ENCODE results near the gene HDGFL2. TPM values are rescaled to one million over a fixed set of nuclear protein-coding genes. Genes with fewer than 3 reads are reported as not detected.

HDGFL2 gene
- total and polyA plus RNA-seq, 2 donors (not counting 1 experiment from before 2014, with no cell fraction given) = 19.5 to 51.2 TPM

DNA sequence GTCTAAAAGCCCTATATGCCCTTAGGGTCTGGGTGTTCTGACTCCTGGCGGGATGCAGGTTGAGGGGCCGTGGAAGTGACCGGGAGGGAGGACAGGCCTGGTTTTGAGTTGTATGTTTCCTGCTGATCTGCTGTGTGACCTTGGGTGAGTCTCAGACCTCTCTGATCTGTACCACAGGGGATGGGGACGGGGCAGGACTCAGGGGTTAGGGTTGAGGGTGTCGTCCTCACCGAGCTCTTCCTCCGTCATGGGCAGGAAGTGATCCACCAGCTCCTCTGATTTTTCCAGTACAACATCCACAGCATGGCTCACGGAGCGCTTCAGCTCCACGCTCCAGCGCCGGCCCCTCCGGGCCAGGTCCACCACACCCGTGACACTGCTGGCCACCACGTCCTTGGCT lies 56.7 kb downstream of the HDGFL2 start:
- Histone ChIP-seq H3K4me1 (ENCODE audit: control insufficient read depth, extremely low read depth, insufficient read depth, low read length) (no peaks in the 10 kb centered on the region), H3K27ac (ENCODE audit: insufficient read depth, low read length) (no peak overlapping the region), H3K9ac (ENCODE audit: insufficient read depth, low read length) (no peak overlapping the region), H3K9me3 (ENCODE audit: control insufficient read depth, insufficient read depth, low read depth, low read length) (no peaks in the 10 kb centered on the region), H3K27me3 (ENCODE audit: control insufficient read depth, insufficient read depth, low read length) (peaks cover 3% of the 10 kb centered on the region), H3K36me3 (ENCODE audit: control insufficient read depth, insufficient read depth, low read length) (no peaks in the 10 kb centered on the region), H2AFZ (ENCODE audit: low read length) (no peak overlapping the region), H4K20me1 (ENCODE audit: control insufficient read depth, extremely low read depth, insufficient read depth, low read length) (no peaks in the 10 kb centered on the region), H3K4me2 (ENCODE audit: extremely low read depth, insufficient read depth, low read length) (no peak overlapping the region), H3K79me2 (ENCODE audit: control insufficient read depth, insufficient read depth, low read length) (no peaks in the 10 kb centered on the region), H3K4me3 (replicated peaks in 1 of 4; ENCODE audit: control extremely low read depth in 1 of 4, insufficient read depth in 1 of 4, low read depth in 3 of 4, low read length in 4 of 4) (no peak overlapping the region)
- DNase-seq (ENCODE audit: low read depth in 2 of 2) = no peak
- no peak for TF ChIP-seq EZH2 (IDR thresholded peaks at IDR 0.05; ENCODE audit: low read length, missing control alignments)
- TF ChIP-seq CTCF (conservative IDR thresholded peaks at IDR 0.05 in 1 of 2, IDR thresholded peaks at IDR 0.05 in 1 of 2; ENCODE audit: low read depth in 1 of 2, low read length in 2 of 2) = no peak

- Histone ChIP-seq H3K9ac (ENCODE audit: insufficient read depth, low read length) (no peak overlapping the region), H3K27me3 (ENCODE audit: control insufficient read depth, insufficient read depth, low read length) (peaks cover 7% of the 10 kb centered on the region), H3K4me1 (ENCODE audit: control insufficient read depth, extremely low read depth, insufficient read depth, low read length) (no peaks in the 10 kb centered on the region), H2AFZ (ENCODE audit: low read length) (no peak overlapping the region), H3K27ac (ENCODE audit: insufficient read depth, low read length) (no peak overlapping the region), H3K9me3 (ENCODE audit: control insufficient read depth, insufficient read depth, low read depth, low read length) (no peaks in the 10 kb centered on the region), H3K79me2 (ENCODE audit: control insufficient read depth, insufficient read depth, low read length) (no peaks in the 10 kb centered on the region), H3K36me3 (ENCODE audit: control insufficient read depth, insufficient read depth, low read length) (no peaks in the 10 kb centered on the region), H3K4me2 (ENCODE audit: extremely low read depth, insufficient read depth, low read length) (no peak overlapping the region), H3K4me3 (replicated peaks in 1 of 4; ENCODE audit: control extremely low read depth in 1 of 4, insufficient read depth in 1 of 4, low read depth in 3 of 4, low read length in 4 of 4) (no peak overlapping the region), H4K20me1 (ENCODE audit: control insufficient read depth, extremely low read depth, insufficient read depth, low read length) (no peaks in the 10 kb centered on the region)
- no peak for DNase-seq (ENCODE audit: low read depth in 2 of 2)
- TF ChIP-seq CTCF (conservative IDR thresholded peaks at IDR 0.05 in 1 of 2, IDR thresholded peaks at IDR 0.05 in 1 of 2; ENCODE audit: low read depth in 1 of 2, low read length in 2 of 2) = no peak
- TF ChIP-seq EZH2 (IDR thresholded peaks at IDR 0.05; ENCODE audit: low read length, missing control alignments) = no peak
Measured at GRCh38 chr19:4529924-4530522, 57.9 kb downstream of the HDGFL2 start.

DNA sequence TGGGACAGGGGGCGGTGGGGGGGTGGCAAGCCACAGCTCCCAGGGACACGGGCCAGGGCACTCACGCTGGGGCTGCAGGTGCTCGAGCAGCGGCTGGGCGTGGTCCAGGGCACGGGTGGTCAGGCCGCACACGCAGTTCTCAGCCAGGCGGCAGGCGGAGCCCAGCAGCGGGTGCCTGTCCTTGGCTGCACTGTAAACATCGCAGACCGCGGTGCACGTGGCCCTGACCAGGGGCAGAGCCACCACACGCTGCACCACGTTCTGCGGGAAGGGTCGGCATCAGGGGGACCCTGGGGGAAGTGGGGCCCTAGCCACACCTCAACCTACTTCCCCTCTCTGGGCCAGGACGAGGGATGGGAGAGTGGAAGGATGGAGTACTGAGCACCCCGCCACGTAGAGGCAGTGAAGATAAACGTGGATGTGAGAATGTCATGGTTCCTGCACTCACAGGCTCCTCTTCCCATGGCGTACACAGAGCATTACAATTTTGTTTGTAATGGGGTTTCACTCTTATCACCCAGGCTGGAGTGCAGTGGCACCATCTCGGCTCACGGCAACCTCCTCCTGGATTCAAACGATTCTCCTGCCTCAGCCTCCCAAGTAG lies 59.6 kb downstream of the HDGFL2 start:
- Histone ChIP-seq H3K4me1 (ENCODE audit: control insufficient read depth, extremely low read depth, insufficient read depth, low read length) (no peaks in the 10 kb centered on the region), H3K27ac (ENCODE audit: insufficient read depth, low read length) (no peak overlapping the region), H3K9ac (ENCODE audit: insufficient read depth, low read length) (no peak overlapping the region), H2AFZ (ENCODE audit: low read length) (no peak overlapping the region), H3K36me3 (ENCODE audit: control insufficient read depth, insufficient read depth, low read length) (no peaks in the 10 kb centered on the region), H3K27me3 (ENCODE audit: control insufficient read depth, insufficient read depth, low read length) (peaks cover 7% of the 10 kb centered on the region), H3K4me2 (ENCODE audit: extremely low read depth, insufficient read depth, low read length) (no peak overlapping the region), H3K79me2 (ENCODE audit: control insufficient read depth, insufficient read depth, low read length) (no peaks in the 10 kb centered on the region), H4K20me1 (ENCODE audit: control insufficient read depth, extremely low read depth, insufficient read depth, low read length) (no peaks in the 10 kb centered on the region), H3K9me3 (ENCODE audit: control insufficient read depth, insufficient read depth, low read depth, low read length) (no peaks in the 10 kb centered on the region), H3K4me3 (replicated peaks in 1 of 4; ENCODE audit: control extremely low read depth in 1 of 4, insufficient read depth in 1 of 4, low read depth in 3 of 4, low read length in 4 of 4) (no peak overlapping the region)
- TF ChIP-seq EZH2 (IDR thresholded peaks at IDR 0.05; ENCODE audit: low read length, missing control alignments) = no peak
- no peak for TF ChIP-seq CTCF (conservative IDR thresholded peaks at IDR 0.05 in 1 of 2, IDR thresholded peaks at IDR 0.05 in 1 of 2; ENCODE audit: low read depth in 1 of 2, low read length in 2 of 2)
- DNase-seq (ENCODE audit: low read depth in 2 of 2) = no peak
